ENCODE measurements around the gene ZMYM3. TPM values are rescaled to one million over a fixed set of nuclear protein-coding genes. Genes with fewer than 3 reads are reported as not detected.

ZMYM3 gene
- total RNA-seq, 1 experiment from 2014 or later, result 77.5 TPM

DNA sequence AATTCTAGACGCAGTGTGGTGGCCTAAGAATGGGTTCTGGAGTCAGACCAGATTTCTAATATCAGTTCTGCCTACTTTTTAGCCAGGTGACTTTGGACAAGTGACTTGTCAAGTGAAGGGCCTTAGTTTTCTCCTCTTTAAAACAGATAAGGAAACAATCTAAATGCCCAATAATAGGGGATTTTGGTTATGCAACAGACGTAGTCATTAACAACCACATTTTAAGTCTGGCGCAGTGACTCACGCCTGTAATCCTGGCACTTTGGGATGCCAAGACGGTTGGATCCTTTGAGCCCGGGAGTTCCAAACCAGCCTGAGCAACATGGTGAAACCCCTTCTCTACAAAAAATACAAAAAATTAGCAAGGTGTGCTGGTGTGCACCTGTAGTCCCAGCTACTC lies 2.1 kb upstream of the ZMYM3 start:
- Mint-ChIP-seq H3K9me3 (no peaks in the 10 kb centered on the region), H3K27me3 (ENCODE audit: low read depth) (no peaks in the 10 kb centered on the region), H3K4me3 (peak overlapping the region; percentile 90), H3K27ac (peak overlapping the region; percentile 74), H3K36me3 (peaks cover 4% of the 10 kb centered on the region), H3K4me1 (peaks cover 19% of the 10 kb centered on the region)
- TF ChIP-seq ZNF425 (CRISPR knock-in tag; conservative IDR thresholded peaks at IDR 0.05) (no peak), GRHL2 (CRISPR knock-in tag; IDR thresholded peaks at IDR 0.05; ENCODE audit: insufficient replicate concordance, severe bottlenecking) (no peak), IRF2 (CRISPR knock-in tag; IDR thresholded peaks at IDR 0.05; ENCODE audit: borderline replicate concordance, low read depth) (no peak), CBFB (CRISPR knock-in tag; IDR thresholded peaks at IDR 0.05; ENCODE audit: low read depth) (no peak), ZNF532 (CRISPR knock-in tag; IDR thresholded peaks at IDR 0.05; ENCODE audit: borderline replicate concordance) (no peak), ATF1 (CRISPR knock-in tag; IDR thresholded peaks at IDR 0.05) (no peak)
- TF ChIP-seq, protein P1, sequence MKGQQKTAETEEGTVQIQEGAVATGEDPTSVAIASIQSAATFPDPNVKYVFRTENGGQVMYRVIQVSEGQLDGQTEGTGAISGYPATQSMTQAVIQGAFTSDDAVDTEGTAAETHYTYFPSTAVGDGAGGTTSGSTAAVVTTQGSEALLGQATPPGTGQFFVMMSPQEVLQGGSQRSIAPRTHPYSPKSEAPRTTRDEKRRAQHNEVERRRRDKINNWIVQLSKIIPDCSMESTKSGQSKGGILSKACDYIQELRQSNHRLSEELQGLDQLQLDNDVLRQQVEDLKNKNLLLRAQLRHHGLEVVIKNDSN (CRISPR knock-in tag; IDR thresholded peaks at IDR 0.05), result no peak
- TF ChIP-seq, protein P2, sequence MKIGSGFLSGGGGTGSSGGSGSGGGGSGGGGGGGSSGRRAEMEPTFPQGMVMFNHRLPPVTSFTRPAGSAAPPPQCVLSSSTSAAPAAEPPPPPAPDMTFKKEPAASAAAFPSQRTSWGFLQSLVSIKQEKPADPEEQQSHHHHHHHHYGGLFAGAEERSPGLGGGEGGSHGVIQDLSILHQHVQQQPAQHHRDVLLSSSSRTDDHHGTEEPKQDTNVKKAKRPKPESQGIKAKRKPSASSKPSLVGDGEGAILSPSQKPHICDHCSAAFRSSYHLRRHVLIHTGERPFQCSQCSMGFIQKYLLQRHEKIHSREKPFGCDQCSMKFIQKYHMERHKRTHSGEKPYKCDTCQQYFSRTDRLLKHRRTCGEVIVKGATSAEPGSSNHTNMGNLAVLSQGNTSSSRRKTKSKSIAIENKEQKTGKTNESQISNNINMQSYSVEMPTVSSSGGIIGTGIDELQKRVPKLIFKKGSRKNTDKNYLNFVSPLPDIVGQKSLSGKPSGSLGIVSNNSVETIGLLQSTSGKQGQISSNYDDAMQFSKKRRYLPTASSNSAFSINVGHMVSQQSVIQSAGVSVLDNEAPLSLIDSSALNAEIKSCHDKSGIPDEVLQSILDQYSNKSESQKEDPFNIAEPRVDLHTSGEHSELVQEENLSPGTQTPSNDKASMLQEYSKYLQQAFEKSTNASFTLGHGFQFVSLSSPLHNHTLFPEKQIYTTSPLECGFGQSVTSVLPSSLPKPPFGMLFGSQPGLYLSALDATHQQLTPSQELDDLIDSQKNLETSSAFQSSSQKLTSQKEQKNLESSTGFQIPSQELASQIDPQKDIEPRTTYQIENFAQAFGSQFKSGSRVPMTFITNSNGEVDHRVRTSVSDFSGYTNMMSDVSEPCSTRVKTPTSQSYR (CRISPR knock-in tag; IDR thresholded peaks at IDR 0.05), result no peak
- ATAC-seq (no peak), DNase-seq (ENCODE audit: low spot score) (no peak)
- ChIA-PET CTCF (interaction anchor here (0.6 kb wide), 1 partner anchor 257 kb away, joined by 4 read pairs; no protein-coding TSS in a partner anchor), POLR2A (no interaction called here)

DNA sequence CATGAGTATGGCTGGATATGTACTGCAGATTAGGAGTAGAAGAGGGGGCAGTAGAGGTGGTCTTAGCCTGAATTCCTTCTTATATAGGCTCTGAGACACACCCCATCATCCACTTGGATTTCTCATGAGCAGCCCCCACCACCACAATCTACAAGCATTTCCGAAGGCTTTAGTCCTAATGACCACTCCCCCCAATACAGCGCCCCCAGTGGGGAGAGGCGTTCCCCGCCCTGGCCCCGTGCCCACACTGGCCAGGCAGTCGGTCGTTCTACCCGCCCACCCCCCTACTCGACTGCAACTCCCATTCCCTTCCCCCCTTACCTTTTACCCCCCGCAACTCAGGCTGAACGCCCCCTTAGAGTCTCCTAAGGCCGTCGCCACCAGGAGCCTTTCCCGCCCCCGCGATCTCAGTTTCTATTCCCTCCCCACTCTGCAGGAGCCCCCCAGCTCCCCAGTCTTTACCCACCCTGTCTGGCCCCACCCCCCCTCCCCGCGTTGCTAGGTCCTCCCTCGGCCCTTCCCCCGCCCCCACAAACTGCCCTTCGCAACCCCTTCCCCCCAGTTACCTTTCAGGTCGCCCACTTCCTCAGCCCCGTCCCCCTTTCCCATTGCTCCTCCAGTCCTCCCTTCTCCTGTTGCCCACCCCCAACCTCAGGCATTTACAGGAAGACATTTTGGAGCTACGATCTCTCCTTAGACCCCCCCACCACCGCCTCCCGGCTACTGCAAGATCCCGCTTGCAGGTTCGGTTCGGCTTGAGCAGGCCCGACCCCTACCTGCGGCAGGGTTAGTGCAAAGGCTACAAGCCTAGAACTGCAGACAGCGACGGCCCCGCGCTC lies 468 bp downstream of the ZMYM3 start:
- ATAC-seq (peak; percentile 12), DNase-seq (ENCODE audit: low spot score) (peak; percentile 67)
- peaks cover 21% of the 10 kb centered on the region for H3K4me1 Mint-ChIP-seq
- peak overlapping the region; percentile 90 for H3K4me3 Mint-ChIP-seq
- H3K27ac Mint-ChIP-seq, result peak overlapping the region; percentile 83
- H3K9me3 Mint-ChIP-seq, result no peaks in the 10 kb centered on the region
- ChIA-PET CTCF (interaction anchor here (1.0 to 1.9 kb wide), 3 partner anchors 30 to 155 kb away, joined by 3 to 12 read pairs (median 8); partner anchors contain the start of genes NONO and TAF1), POLR2A (interaction anchor here (0.9 to 2.3 kb wide), 4 partner anchors 30 to 112 kb away, joined by 3 to 17 read pairs (median 4); partner anchors contain the start of genes NONO and TAF1)
- H3K27me3 Mint-ChIP-seq (ENCODE audit: low read depth), result no peaks in the 10 kb centered on the region
- peaks cover 20% of the 10 kb centered on the region for H3K36me3 Mint-ChIP-seq
- TF ChIP-seq CBFB (CRISPR knock-in tag; IDR thresholded peaks at IDR 0.05; ENCODE audit: low read depth) (no peak), NR3C1 (CRISPR knock-in tag; conservative IDR thresholded peaks at IDR 0.05; ENCODE audit: low read depth) (no peak), IRF2 (CRISPR knock-in tag; IDR thresholded peaks at IDR 0.05; ENCODE audit: borderline replicate concordance, low read depth) (no peak), ZNF138 (CRISPR knock-in tag; conservative IDR thresholded peaks at IDR 0.05) (no peak), SP1 (CRISPR knock-in tag; conservative IDR thresholded peaks at IDR 0.05) (no peak), PRRX2 (CRISPR knock-in tag; IDR thresholded peaks at IDR 0.05) (no peak)
- TF ChIP-seq, protein P2 (CRISPR knock-in tag; IDR thresholded peaks at IDR 0.05), result no peak
- TF ChIP-seq, protein P3, sequence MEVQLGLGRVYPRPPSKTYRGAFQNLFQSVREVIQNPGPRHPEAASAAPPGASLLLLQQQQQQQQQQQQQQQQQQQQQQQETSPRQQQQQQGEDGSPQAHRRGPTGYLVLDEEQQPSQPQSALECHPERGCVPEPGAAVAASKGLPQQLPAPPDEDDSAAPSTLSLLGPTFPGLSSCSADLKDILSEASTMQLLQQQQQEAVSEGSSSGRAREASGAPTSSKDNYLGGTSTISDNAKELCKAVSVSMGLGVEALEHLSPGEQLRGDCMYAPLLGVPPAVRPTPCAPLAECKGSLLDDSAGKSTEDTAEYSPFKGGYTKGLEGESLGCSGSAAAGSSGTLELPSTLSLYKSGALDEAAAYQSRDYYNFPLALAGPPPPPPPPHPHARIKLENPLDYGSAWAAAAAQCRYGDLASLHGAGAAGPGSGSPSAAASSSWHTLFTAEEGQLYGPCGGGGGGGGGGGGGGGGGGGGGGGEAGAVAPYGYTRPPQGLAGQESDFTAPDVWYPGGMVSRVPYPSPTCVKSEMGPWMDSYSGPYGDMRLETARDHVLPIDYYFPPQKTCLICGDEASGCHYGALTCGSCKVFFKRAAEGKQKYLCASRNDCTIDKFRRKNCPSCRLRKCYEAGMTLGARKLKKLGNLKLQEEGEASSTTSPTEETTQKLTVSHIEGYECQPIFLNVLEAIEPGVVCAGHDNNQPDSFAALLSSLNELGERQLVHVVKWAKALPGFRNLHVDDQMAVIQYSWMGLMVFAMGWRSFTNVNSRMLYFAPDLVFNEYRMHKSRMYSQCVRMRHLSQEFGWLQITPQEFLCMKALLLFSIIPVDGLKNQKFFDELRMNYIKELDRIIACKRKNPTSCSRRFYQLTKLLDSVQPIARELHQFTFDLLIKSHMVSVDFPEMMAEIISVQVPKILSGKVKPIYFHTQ (CRISPR knock-in tag; IDR thresholded peaks at IDR 0.05), result no peak
- TF ChIP-seq, protein P4, sequence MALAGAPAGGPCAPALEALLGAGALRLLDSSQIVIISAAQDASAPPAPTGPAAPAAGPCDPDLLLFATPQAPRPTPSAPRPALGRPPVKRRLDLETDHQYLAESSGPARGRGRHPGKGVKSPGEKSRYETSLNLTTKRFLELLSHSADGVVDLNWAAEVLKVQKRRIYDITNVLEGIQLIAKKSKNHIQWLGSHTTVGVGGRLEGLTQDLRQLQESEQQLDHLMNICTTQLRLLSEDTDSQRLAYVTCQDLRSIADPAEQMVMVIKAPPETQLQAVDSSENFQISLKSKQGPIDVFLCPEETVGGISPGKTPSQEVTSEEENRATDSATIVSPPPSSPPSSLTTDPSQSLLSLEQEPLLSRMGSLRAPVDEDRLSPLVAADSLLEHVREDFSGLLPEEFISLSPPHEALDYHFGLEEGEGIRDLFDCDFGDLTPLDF (CRISPR knock-in tag; IDR thresholded peaks at IDR 0.05), result no peak
